DOHH2 (cell line): Measurements from ENCODE around the gene FRRS1L.
A peak's percentile ranks its signal among the peaks of the same experiment; 100 is the strongest.

ENCODE experiments used
- H3F3A ChIP-seq: fragments of 200-600 bp; sonication (generic), shearing (Covaris generic); 2 replicates; pipeline ENCODE4 v1.6.0; 2016; ENCODE audit warnings: antibody characterized with exemption, mild to moderate bottlenecking; ENCODE audit not compliant: control insufficient read depth, insufficient read depth
- H3K27ac ChIP-seq: fragments of 200-600 bp; sonication (generic); 2 replicates; pipeline ENCODE4 v1.5.1; 2014; ENCODE audit warnings: low read depth, mild to moderate bottlenecking, low read length, moderate library complexity
- H3K27me3 ChIP-seq: fragments of 200-600 bp; sonication (generic); 2 replicates; pipeline ENCODE4 v1.6.1; 2014; ENCODE audit warnings: mild to moderate bottlenecking, low read length, mixed read lengths; ENCODE audit not compliant: control insufficient read depth
- H3K36me3 ChIP-seq: fragments of 200-600 bp; sonication (generic); 2 replicates; pipeline ENCODE4 v1.6.1; 2014; ENCODE audit warnings: mild to moderate bottlenecking, low read length, moderate library complexity, mixed read lengths; ENCODE audit not compliant: control insufficient read depth
- H3K4me1 ChIP-seq: fragments of 200-600 bp; sonication (generic); 2 replicates; pipeline ENCODE4 v1.6.1; 2014; ENCODE audit warnings: mild to moderate bottlenecking, low read length, mixed read lengths; ENCODE audit not compliant: control insufficient read depth
- H3K4me2 ChIP-seq: fragments of 200-600 bp; sonication (generic); 2 replicates; pipeline ENCODE4 v1.6.0; 2014; ENCODE audit warnings: mild to moderate bottlenecking, low read length, moderate library complexity
- H3K4me3 ChIP-seq: fragments of 200-600 bp; sonication (generic); 2 replicates; pipeline ENCODE4 v1.5.1; 2014; ENCODE audit warnings: mild to moderate bottlenecking, low read length, mixed read lengths
- H3K79me2 ChIP-seq: fragments of 200-600 bp; sonication (generic); 2 replicates; pipeline ENCODE4 v1.6.1; 2014; ENCODE audit warnings: mild to moderate bottlenecking, low read length, mixed read lengths; ENCODE audit not compliant: control insufficient read depth
- H3K9me2 ChIP-seq: fragments of 200-600 bp; sonication (generic); replicated peaks from 2 replicates; pipeline ENCODE4 v1.6.1; 2014; ENCODE audit warnings: mild to moderate bottlenecking, low read length, mixed read lengths; ENCODE audit not compliant: control insufficient read depth
- H3K9me3 ChIP-seq: fragments of 200-600 bp; sonication (generic); 2 replicates; pipeline ENCODE4 v1.6.1; 2014; ENCODE audit warnings: antibody characterized with exemption, low read length, mixed read lengths; ENCODE audit not compliant: control insufficient read depth, insufficient read depth
- H4K20me1 ChIP-seq: fragments of 200-600 bp; sonication (generic); 2 replicates; pipeline ENCODE4 v1.6.0; 2014; ENCODE audit warnings: low read depth, mild to moderate bottlenecking, antibody characterized with exemption, low read length, moderate library complexity; ENCODE audit not compliant: control insufficient read depth, insufficient read depth
- CTCF ChIP-seq: fragments of 200-600 bp; sonication (generic); IDR thresholded peaks from one replicate; pipeline ENCODE4 v1.5.1; 2014; ENCODE audit warnings: antibody characterized with exemption, mild to moderate bottlenecking, low read depth, low read length; ENCODE audit not compliant: poor library complexity, severe bottlenecking
- EZH2phosphoT487 ChIP-seq: fragments of 200-600 bp; sonication (generic); IDR thresholded peaks from 2 replicates; pipeline ENCODE4 v1.6.1; 2017; ENCODE audit warnings: borderline replicate concordance, mild to moderate bottlenecking, antibody characterized with exemption, low read length, moderate library complexity, mixed read lengths

The FRRS1L gene

GRCh38 chr9:109117856-109118807 lies 48.9 kb downstream of the FRRS1L start:
- Histone ChIP-seq H3K9me2 (0 out of 2 replicates have a peak, but pooled peaks cover 3% of the 10 kb centered on the region), H4K20me1 (peaks cover 35% of the 10 kb centered on the region), H3F3A (no peaks in the 10 kb centered on the region), H3K36me3 (peaks cover 35% of the 10 kb centered on the region), H3K4me2 (peak overlapping the region; percentile 100), H3K9me3 (no peaks in the 10 kb centered on the region), H3K27me3 (no peaks in the 10 kb centered on the region), H3K27ac (no peak overlapping the region), H3K79me2 (peaks cover 70% of the 10 kb centered on the region), H3K4me3 (peak overlapping the region; percentile 85), H3K4me1 (peaks cover 56% of the 10 kb centered on the region)
- TF ChIP-seq EZH2phosphoT487 (no peak), CTCF (no peak)

GRCh38 chr9:109115931-109116526 lies 51.0 kb downstream of the FRRS1L start:
- Histone ChIP-seq H3F3A (peaks cover 8% of the 10 kb centered on the region), H3K4me1 (peaks cover 77% of the 10 kb centered on the region), H3K4me2 (0 out of 2 replicates have a peak overlapping the region, but pooled peaks have one; percentile 3), H3K27me3 (no peaks in the 10 kb centered on the region), H4K20me1 (peaks cover 43% of the 10 kb centered on the region), H3K27ac (no peak overlapping the region), H3K9me3 (no peaks in the 10 kb centered on the region), H3K9me2 (0 out of 2 replicates have a peak, but pooled peaks cover 3% of the 10 kb centered on the region), H3K36me3 (peaks cover 35% of the 10 kb centered on the region), H3K4me3 (no peak overlapping the region), H3K79me2 (peaks cover 91% of the 10 kb centered on the region)
- no peak for TF ChIP-seq EZH2phosphoT487

DNA sequence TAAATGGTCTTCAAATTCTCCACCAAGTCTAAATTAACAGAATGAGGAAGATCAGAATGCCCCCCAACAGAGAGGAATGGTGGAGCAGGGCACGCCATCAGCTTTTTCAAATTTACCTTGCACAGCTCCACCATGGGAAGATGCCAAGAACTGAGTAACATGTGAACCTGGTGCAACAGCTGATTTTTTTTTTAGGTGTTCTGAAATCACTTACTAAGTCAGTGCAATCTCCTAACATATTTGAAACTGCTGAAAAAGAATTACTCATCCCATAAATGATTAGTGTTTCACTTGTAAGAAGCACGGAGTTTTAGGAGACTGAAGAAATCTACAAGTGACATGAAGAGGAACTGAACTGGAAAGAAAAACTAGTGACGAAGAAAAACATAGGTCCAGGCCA lies 52.4 kb downstream of the FRRS1L start:
- Histone ChIP-seq H3K9me2 (no peaks in the 10 kb centered on the region), H3K27me3 (no peaks in the 10 kb centered on the region), H3F3A (peaks cover 8% of the 10 kb centered on the region), H3K36me3 (peaks cover 35% of the 10 kb centered on the region), H3K4me1 (peaks cover 81% of the 10 kb centered on the region), H4K20me1 (peaks cover 47% of the 10 kb centered on the region), H3K4me2 (peak overlapping the region; percentile 15; the same call in 1 of the 2 replicates), H3K79me2 (peaks cover 100% of the 10 kb centered on the region), H3K27ac (no peak overlapping the region), H3K9me3 (no peaks in the 10 kb centered on the region), H3K4me3 (no peak overlapping the region)
- TF ChIP-seq CTCF = no peak
- no peak for TF ChIP-seq EZH2phosphoT487
